T1000 (cell line): ENCODE results near the gene JRKL.
"Not testable (repeated sequence)": the region's sequence is repeated elsewhere in the genome, so short reads cannot be mapped to it uniquely, and the experiment has no call there.

Experiments used
- DNase-seq: peaks from one replicate; lab custom pipeline; 2025; ENCODE audit warnings: mixed read lengths; lab: John Stamatoyannopoulos, UW

The JRKL gene

GRCh38 chr11:96394773-96395172, 5.0 kb downstream of the JRKL start:
- no peak for DNase-seq

GRCh38 chr11:96396637-96397036, 6.8 kb downstream of the JRKL start:
- DNase-seq, result no peak

DNA sequence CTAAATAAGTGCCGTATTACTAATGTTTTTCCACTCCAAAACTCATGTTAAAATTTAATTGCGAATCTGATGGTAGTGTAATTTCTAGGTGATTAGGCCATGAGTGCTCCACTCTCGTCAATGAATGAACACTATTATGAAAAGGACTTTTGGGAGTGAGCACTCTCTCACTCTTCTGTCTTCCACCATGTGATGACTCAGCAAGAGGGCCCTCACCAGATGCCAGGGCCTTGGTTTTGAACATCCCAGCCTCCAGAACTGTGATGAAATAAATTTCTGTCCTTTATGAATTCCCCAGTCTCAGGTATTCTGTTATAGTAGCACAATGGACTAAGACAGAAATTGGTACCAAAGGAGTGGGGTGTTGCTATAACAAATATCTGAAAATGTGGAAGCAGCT, 8.1 kb downstream of the JRKL start:
- no peak for DNase-seq

- DNase-seq, result no peak
These were observed 10.9 kb downstream of the JRKL start for GRCh38 chr11:96400697-96401096.

- DNase-seq, result not testable (repeated sequence)
These were observed 21.6 kb downstream of the JRKL start for GRCh38 chr11:96411412-96411811.

GRCh38 chr11:96412761-96413381, 23.1 kb downstream of the JRKL start:
- DNase-seq, result no peak

DNA sequence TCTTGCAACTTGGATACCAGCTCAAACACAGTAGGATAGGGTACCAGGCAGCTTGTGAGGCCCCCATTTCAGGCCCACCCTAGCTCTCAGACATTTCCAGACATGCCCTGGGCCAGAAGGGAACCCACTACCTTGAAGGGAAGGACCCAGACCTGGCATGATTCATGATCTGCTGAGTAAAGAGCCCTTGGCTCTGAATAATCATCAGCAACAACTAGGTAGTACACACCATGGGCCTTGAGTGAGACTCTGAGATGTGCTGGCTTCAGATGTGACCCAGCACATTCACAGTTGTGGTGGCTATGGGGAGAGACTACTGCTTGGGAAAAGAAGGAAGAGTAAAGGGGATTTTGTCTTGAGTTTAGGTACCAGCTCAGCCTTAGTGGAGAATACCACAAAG, 23.6 kb downstream of the JRKL start:
- DNase-seq, result no peak

DNA sequence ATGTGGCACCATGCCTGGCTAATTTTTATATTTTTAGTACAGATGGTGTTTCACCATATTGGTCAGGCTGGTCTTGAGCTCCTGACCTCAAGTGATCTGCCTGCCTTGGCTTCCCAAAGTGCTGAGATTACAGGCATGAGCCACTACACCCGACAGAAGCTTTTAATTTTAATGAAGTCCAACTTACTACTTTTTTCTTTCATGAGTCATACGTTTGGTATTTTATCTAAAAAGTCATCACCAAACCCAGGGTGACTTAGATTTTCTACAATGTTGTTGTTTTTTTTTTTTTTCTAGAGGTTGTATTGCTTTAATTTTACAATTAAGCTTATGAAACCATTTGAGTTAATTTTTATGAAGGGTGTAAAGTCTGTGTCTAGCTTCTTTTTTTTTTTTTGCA, 34.9 kb downstream of the JRKL start:
- DNase-seq, result no peak

- no peak for DNase-seq
These were observed 40.9 kb downstream of the JRKL start for GRCh38 chr11:96430668-96431067.

GRCh38 chr11:96432654-96433053, 42.8 kb downstream of the JRKL start:
- DNase-seq, result not testable (repeated sequence)
